Measurements from ENCODE around the gene CNIH3.

Gene CNIH3

GRCh38 chr1:224727351-224728289, 111.5 kb downstream of the CNIH3 start:
- no peaks in the 10 kb centered on the region for H3K27me3 Mint-ChIP-seq
- ATAC-seq: no peak
- H3K27ac Mint-ChIP-seq: no peak overlapping the region
- peaks cover 2% of the 10 kb centered on the region for H3K4me1 Mint-ChIP-seq
- H3K36me3 Mint-ChIP-seq: no peaks in the 10 kb centered on the region
- H3K9me3 Mint-ChIP-seq: no peaks in the 10 kb centered on the region
- H3K4me3 Mint-ChIP-seq: no peak overlapping the region

- Mint-ChIP-seq H3K4me1 (peaks cover 10% of the 10 kb centered on the region), H3K36me3 (no peaks in the 10 kb centered on the region), H3K27ac (no peak overlapping the region), H3K4me3 (no peak overlapping the region), H3K27me3 (peaks cover 9% of the 10 kb centered on the region), H3K9me3 (no peaks in the 10 kb centered on the region)
- no peak for ATAC-seq
These were observed 114.4 kb downstream of the CNIH3 start for GRCh38 chr1:224730540-224730939.

- H3K4me1 Mint-ChIP-seq: peaks cover 10% of the 10 kb centered on the region
- H3K4me3 Mint-ChIP-seq: no peak overlapping the region
- ATAC-seq: no peak
- H3K27me3 Mint-ChIP-seq: peaks cover 9% of the 10 kb centered on the region
- H3K9me3 Mint-ChIP-seq: no peaks in the 10 kb centered on the region
- no peaks in the 10 kb centered on the region for H3K36me3 Mint-ChIP-seq
- no peak overlapping the region for H3K27ac Mint-ChIP-seq
These were observed 114.8 kb downstream of the CNIH3 start for GRCh38 chr1:224730965-224731364.

GRCh38 chr1:224731633-224732032, 115.5 kb downstream of the CNIH3 start:
- H3K27me3 Mint-ChIP-seq: peaks cover 13% of the 10 kb centered on the region
- H3K27ac Mint-ChIP-seq: no peak overlapping the region
- no peaks in the 10 kb centered on the region for H3K36me3 Mint-ChIP-seq
- no peak overlapping the region for H3K4me3 Mint-ChIP-seq
- ATAC-seq: no peak
- peaks cover 12% of the 10 kb centered on the region for H3K4me1 Mint-ChIP-seq
- H3K9me3 Mint-ChIP-seq: no peaks in the 10 kb centered on the region

GRCh38 chr1:224732377-224733026, 116.4 kb downstream of the CNIH3 start:
- H3K4me3 Mint-ChIP-seq: no peak overlapping the region
- no peak overlapping the region for H3K27ac Mint-ChIP-seq
- ATAC-seq: no peak
- H3K36me3 Mint-ChIP-seq: no peaks in the 10 kb centered on the region
- no peaks in the 10 kb centered on the region for H3K9me3 Mint-ChIP-seq
- peaks cover 19% of the 10 kb centered on the region for H3K27me3 Mint-ChIP-seq
- H3K4me1 Mint-ChIP-seq: peaks cover 18% of the 10 kb centered on the region

GRCh38 chr1:224733027-224733911, 117.2 kb downstream of the CNIH3 start:
- ATAC-seq: peak; percentile 39
- H3K27ac Mint-ChIP-seq: no peak overlapping the region
- H3K36me3 Mint-ChIP-seq: no peaks in the 10 kb centered on the region
- H3K27me3 Mint-ChIP-seq: peaks cover 19% of the 10 kb centered on the region
- H3K4me1 Mint-ChIP-seq: peaks cover 18% of the 10 kb centered on the region
- H3K9me3 Mint-ChIP-seq: no peaks in the 10 kb centered on the region
- no peak overlapping the region for H3K4me3 Mint-ChIP-seq

GRCh38 chr1:224734261-224734935, 118.3 kb downstream of the CNIH3 start:
- no peaks in the 10 kb centered on the region for H3K36me3 Mint-ChIP-seq
- H3K9me3 Mint-ChIP-seq: no peaks in the 10 kb centered on the region
- no peak for ATAC-seq
- H3K27me3 Mint-ChIP-seq: peaks cover 19% of the 10 kb centered on the region
- peaks cover 18% of the 10 kb centered on the region for H3K4me1 Mint-ChIP-seq
- H3K4me3 Mint-ChIP-seq: no peak overlapping the region
- H3K27ac Mint-ChIP-seq: no peak overlapping the region

GRCh38 chr1:224735159-224735558, 119.0 kb downstream of the CNIH3 start:
- peaks cover 18% of the 10 kb centered on the region for H3K4me1 Mint-ChIP-seq
- no peak for ATAC-seq
- no peak overlapping the region for H3K4me3 Mint-ChIP-seq
- no peaks in the 10 kb centered on the region for H3K9me3 Mint-ChIP-seq
- H3K36me3 Mint-ChIP-seq: no peaks in the 10 kb centered on the region
- no peak overlapping the region for H3K27ac Mint-ChIP-seq
- peaks cover 19% of the 10 kb centered on the region for H3K27me3 Mint-ChIP-seq

- peak; percentile 83 for ATAC-seq
- peaks cover 18% of the 10 kb centered on the region for H3K4me1 Mint-ChIP-seq
- H3K36me3 Mint-ChIP-seq: no peaks in the 10 kb centered on the region
- no peaks in the 10 kb centered on the region for H3K9me3 Mint-ChIP-seq
- peaks cover 19% of the 10 kb centered on the region for H3K27me3 Mint-ChIP-seq
- peak overlapping the region; percentile 44 for H3K4me3 Mint-ChIP-seq
- H3K27ac Mint-ChIP-seq: no peak overlapping the region
These were observed 120.7 kb downstream of the CNIH3 start for GRCh38 chr1:224736619-224737352.

- H3K4me3 Mint-ChIP-seq: no peak overlapping the region
- peaks cover 18% of the 10 kb centered on the region for H3K4me1 Mint-ChIP-seq
- H3K27ac Mint-ChIP-seq: no peak overlapping the region
- H3K36me3 Mint-ChIP-seq: no peaks in the 10 kb centered on the region
- no peaks in the 10 kb centered on the region for H3K9me3 Mint-ChIP-seq
- H3K27me3 Mint-ChIP-seq: peaks cover 19% of the 10 kb centered on the region
- no peak for ATAC-seq
These were observed 121.2 kb downstream of the CNIH3 start for GRCh38 chr1:224737353-224737727.

- Mint-ChIP-seq H3K27me3 (peaks cover 12% of the 10 kb centered on the region), H3K9me3 (no peaks in the 10 kb centered on the region), H3K36me3 (no peaks in the 10 kb centered on the region), H3K27ac (no peak overlapping the region), H3K4me1 (peaks cover 8% of the 10 kb centered on the region), H3K4me3 (no peak overlapping the region)
- ATAC-seq: no peak
These were observed 123.3 kb downstream of the CNIH3 start for GRCh38 chr1:224739303-224739996.

- peak; percentile 32 for ATAC-seq
- Mint-ChIP-seq H3K27ac (no peak overlapping the region), H3K27me3 (peaks cover 10% of the 10 kb centered on the region), H3K36me3 (no peaks in the 10 kb centered on the region), H3K4me3 (no peak overlapping the region), H3K9me3 (no peaks in the 10 kb centered on the region), H3K4me1 (peaks cover 8% of the 10 kb centered on the region)
These were observed 124.0 kb downstream of the CNIH3 start for GRCh38 chr1:224739997-224740684.

GRCh38 chr1:224740685-224741052, 124.6 kb downstream of the CNIH3 start:
- no peaks in the 10 kb centered on the region for H3K9me3 Mint-ChIP-seq
- no peak overlapping the region for H3K27ac Mint-ChIP-seq
- H3K4me1 Mint-ChIP-seq: peaks cover 8% of the 10 kb centered on the region
- H3K36me3 Mint-ChIP-seq: no peaks in the 10 kb centered on the region
- ATAC-seq: no peak
- no peak overlapping the region for H3K4me3 Mint-ChIP-seq
- H3K27me3 Mint-ChIP-seq: peaks cover 10% of the 10 kb centered on the region
